CD14-positive monocyte (primary cell): ENCODE measurements around the gene PIK3R1. TPM values are rescaled to one million over a fixed set of nuclear protein-coding genes. Genes with fewer than 3 reads are reported as not detected.

Experiments used
- DNase-seq, 3 donors: peaks; one replicate each; pipeline ENCODE4 v3.0.0-alpha.2; 2011 to 2022
- H2AFZ ChIP-seq: 2 replicates; pipeline ENCODE4 v1.6.0; 2012; ENCODE audit warnings: mild to moderate bottlenecking, low read depth, low read length, inconsistent platforms; ENCODE audit not compliant: insufficient read depth, poor library complexity, severe bottlenecking
- H3K27ac ChIP-seq, 2 donors: 1 replicate in 1 of 2; 2 replicates in 1 of 2; pipeline ENCODE4 v1.5.1; 2012 to 2013; ENCODE audit warnings: low read length in 2 of 2, control low read depth in 1 of 2, inconsistent platforms in 1 of 2, low read depth in 1 of 2, mild to moderate bottlenecking in 1 of 2
- H3K27me3 ChIP-seq, 2 donors: one replicate each; pipeline versions ENCODE4 v1.6.0 to v1.6.1; 2011 to 2013; ENCODE audit warnings: low read length in 2 of 2; ENCODE audit not compliant: control insufficient read depth in 2 of 2, insufficient read depth in 2 of 2
- H3K36me3 ChIP-seq, 2 donors: replicated peaks in 1 of 2; 1 replicate in 1 of 2; 2 replicates in 1 of 2; pipeline versions ENCODE4 v1.5.1 to v1.6.1; 2012 to 2013; ENCODE audit warnings: low read length in 2 of 2, control low read depth in 1 of 2, inconsistent platforms in 1 of 2, mild to moderate bottlenecking in 1 of 2; ENCODE audit not compliant: insufficient read depth in 2 of 2, control insufficient read depth in 1 of 2
- H3K4me1 ChIP-seq, 2 donors: 1 replicate in 1 of 2; 2 replicates in 1 of 2; pipeline versions ENCODE4 v1.5.1 to v1.6.1; 2012 to 2013; ENCODE audit warnings: low read length in 2 of 2, control low read depth in 1 of 2, inconsistent platforms in 1 of 2, mild to moderate bottlenecking in 1 of 2, moderate library complexity in 1 of 2; ENCODE audit not compliant: insufficient read depth in 2 of 2, control insufficient read depth in 1 of 2
- H3K4me2 ChIP-seq: replicated peaks from 2 replicates; pipeline ENCODE3; 2012; ENCODE audit warnings: low read length, moderate library complexity, mild to moderate bottlenecking; ENCODE audit not compliant: poor library complexity, severe bottlenecking; ENCODE audit errors: extremely low read depth
- H3K4me3 ChIP-seq, 3 experiments: fragments of 200-600 bp in 1 of 3; sonication (generic) in 1 of 3; replicated peaks in 1 of 3; 1 replicate in 2 of 3; 2 replicates in 1 of 3; pipeline ENCODE4 v1.5.1; 2011 to 2013; ENCODE audit warnings: low read length in 3 of 3, mild to moderate bottlenecking in 3 of 3, control low read depth in 2 of 3, low read depth in 2 of 3, inconsistent platforms in 1 of 3, moderate library complexity in 1 of 3
- H3K79me2 ChIP-seq: 2 replicates; pipeline ENCODE4 v1.6.0; 2012; ENCODE audit warnings: mild to moderate bottlenecking, control low read depth, inconsistent platforms, low read length, moderate library complexity; ENCODE audit not compliant: insufficient read depth
- H3K9ac ChIP-seq: 2 replicates; pipeline ENCODE4 v1.6.0; 2017; ENCODE audit warnings: low read length, mild to moderate bottlenecking; ENCODE audit not compliant: insufficient read depth, poor library complexity, severe bottlenecking
- H3K9me3 ChIP-seq, 2 donors: replicated peaks in 1 of 2; 1 replicate in 1 of 2; 2 replicates in 1 of 2; pipeline versions ENCODE4 v1.5.1 to v1.6.1; 2012 to 2013; ENCODE audit warnings: low read length in 2 of 2, control low read depth in 1 of 2; ENCODE audit not compliant: control insufficient read depth in 1 of 2, insufficient read depth in 1 of 2
- H4K20me1 ChIP-seq: 2 replicates; pipeline ENCODE4 v1.6.0; 2012; ENCODE audit warnings: mild to moderate bottlenecking, low read length, control low read depth, moderate library complexity; ENCODE audit not compliant: insufficient read depth
- H3K27ac Mint-ChIP-seq, 7 donors: one replicate each; pipeline ENCODE4 v1.8.0; 2020; ENCODE audit warnings: mild to moderate bottlenecking in 7 of 7, mixed read lengths in 7 of 7, moderate library complexity in 6 of 7, inconsistent platforms in 2 of 7
- H3K27me3 Mint-ChIP-seq, 3 donors: one replicate each; pipeline ENCODE4 v1.8.0; 2021 to 2022; ENCODE audit warnings: low read depth in 3 of 3, mild to moderate bottlenecking in 3 of 3, mixed read lengths in 3 of 3, moderate library complexity in 3 of 3, inconsistent platforms in 1 of 3
- H3K36me3 Mint-ChIP-seq, 2 donors: one replicate each; pipeline ENCODE4 v1.8.0; 2020; ENCODE audit warnings: mixed read lengths in 2 of 2, inconsistent platforms in 1 of 2, mild to moderate bottlenecking in 1 of 2
- H3K4me1 Mint-ChIP-seq: one replicate; pipeline ENCODE4 v1.8.0; 2020; ENCODE audit warnings: mild to moderate bottlenecking, mixed read lengths
- H3K4me3 Mint-ChIP-seq, 2 donors: one replicate each; pipeline ENCODE4 v1.8.0; 2020; ENCODE audit warnings: mild to moderate bottlenecking in 2 of 2, mixed read lengths in 2 of 2, moderate library complexity in 1 of 2
- H3K9me3 Mint-ChIP-seq, 7 donors: one replicate each; pipeline ENCODE4 v1.8.0; 2020 to 2022; ENCODE audit warnings: mixed read lengths in 7 of 7, mild to moderate bottlenecking in 6 of 7, moderate library complexity in 6 of 7, inconsistent platforms in 2 of 7
- CTCF ChIP-seq: fragments of 200-600 bp; IDR thresholded peaks from one replicate; pipeline ENCODE4 v1.8.0; 2022; ENCODE audit warnings: antibody characterized with exemption, mild to moderate bottlenecking
- WGBS: methylation state at CpG from one replicate; pipeline ENCODE4 v1.1.5; 2013; ENCODE audit warnings: missing lambda C conversion rate; ENCODE audit not compliant: insufficient coverage; 5-methylcytosine and 5-hydroxymethylcytosine counted together
- intact Hi-C, 2 donors: fragments of 100-400 bp; cut with micrococcal nuclease; formaldehyde crosslinking; loops; one replicate each; pipeline versions ENCODE4 v1.15.0 to v1.15.1; 2023
- polyA plus RNA-seq, 3 donors: library from polyadenylated mRNA; depleted of rRNA in 1 of 3; unstranded in 2 of 3; stranded (reverse) in 1 of 3; fragments of 300-500 nt in 2 of 3; fragments of >200 nt in 1 of 3; fragmentation: Illumina TruSeq in 2 of 3; gene quantifications; 1 replicate in 2 of 3; 2 replicates in 1 of 3; pipeline ENCODE4 v1.2.3, GENCODE V29; 2012 to 2021

Gene PIK3R1
- polyA plus RNA-seq, 3 donors = 9.5 to 25.5 (median 10.5) TPM

- peaks cover 58% of the 10 kb centered on the region for H3K4me1 Mint-ChIP-seq
- H3K36me3 Mint-ChIP-seq = peaks cover 5 to 7% of the 10 kb centered on the region in 2 donors
- H3K9ac ChIP-seq = no peak overlapping the region
- H2AFZ ChIP-seq = no peak overlapping the region
- H3K4me3 ChIP-seq = no peak overlapping the region
- intact Hi-C loops = no loop called here
- H3K27me3 ChIP-seq = no peaks in the 10 kb centered on the region
- H3K9me3 ChIP-seq = no peaks in the 10 kb centered on the region
- WGBS = no CpG with 5 or more reads among the region's 3 CpGs
- no peak overlapping the region for H3K4me2 ChIP-seq
- H3K4me3 Mint-ChIP-seq = no peak overlapping the region
- H3K36me3 ChIP-seq = peaks cover 2 to 13% of the 10 kb centered on the region in 2 donors
- TF ChIP-seq CTCF = no peak
- no peaks in the 10 kb centered on the region for H3K27me3 Mint-ChIP-seq
- no peaks in the 10 kb centered on the region for H3K9me3 Mint-ChIP-seq
- peak overlapping the region in 2 of 7 donors; percentile 30 to 76 for H3K27ac Mint-ChIP-seq
- peaks cover 97% of the 10 kb centered on the region for H4K20me1 ChIP-seq
- H3K4me1 ChIP-seq = peaks cover 32 to 48% of the 10 kb centered on the region in 2 donors
- H3K79me2 ChIP-seq = peaks cover 98% of the 10 kb centered on the region
- H3K27ac ChIP-seq = peak overlapping the region in 1 of 2 donors; percentile 8
- no peak for DNase-seq
Measured at GRCh38 chr5:68268101-68268851, 52.7 kb downstream of the PIK3R1 start.

- DNase-seq = no peak
- Mint-ChIP-seq H3K4me1 (peaks cover 56% of the 10 kb centered on the region), H3K27me3 (no peaks in the 10 kb centered on the region), H3K36me3 (peaks cover 10 to 11% of the 10 kb centered on the region in 2 donors), H3K4me3 (no peak overlapping the region), H3K27ac (peak overlapping the region in 2 of 7 donors; percentile 30 to 46), H3K9me3 (no peaks in the 10 kb centered on the region)
- peaks cover 32 to 48% of the 10 kb centered on the region in 2 donors for H3K4me1 ChIP-seq
- peak overlapping the region in 1 of 2 donors; percentile 8 for H3K27ac ChIP-seq
- no peak overlapping the region for H2AFZ ChIP-seq
- no peaks in the 10 kb centered on the region for H3K27me3 ChIP-seq
- H3K9me3 ChIP-seq = no peaks in the 10 kb centered on the region
- 100% methylated on average over 2 of the region's 5 CpGs for WGBS
- H3K9ac ChIP-seq = no peak overlapping the region
- H3K4me3 ChIP-seq = no peak overlapping the region
- H3K79me2 ChIP-seq = peaks cover 98% of the 10 kb centered on the region
- peaks cover 97% of the 10 kb centered on the region for H4K20me1 ChIP-seq
- intact Hi-C loops = no loop called here
- no peak for TF ChIP-seq CTCF
- no peak overlapping the region for H3K4me2 ChIP-seq
- H3K36me3 ChIP-seq = peaks cover 5 to 18% of the 10 kb centered on the region in 2 donors
Measured at GRCh38 chr5:68268852-68269130, 53.2 kb downstream of the PIK3R1 start.
